ENCODE results near the gene VOPP1. TPM values are rescaled to one million over a fixed set of nuclear protein-coding genes. Genes with fewer than 3 reads are reported as not detected.

Gene VOPP1
- total RNA-seq, 1 experiment from 2014 or later: 30.3 TPM

DNA sequence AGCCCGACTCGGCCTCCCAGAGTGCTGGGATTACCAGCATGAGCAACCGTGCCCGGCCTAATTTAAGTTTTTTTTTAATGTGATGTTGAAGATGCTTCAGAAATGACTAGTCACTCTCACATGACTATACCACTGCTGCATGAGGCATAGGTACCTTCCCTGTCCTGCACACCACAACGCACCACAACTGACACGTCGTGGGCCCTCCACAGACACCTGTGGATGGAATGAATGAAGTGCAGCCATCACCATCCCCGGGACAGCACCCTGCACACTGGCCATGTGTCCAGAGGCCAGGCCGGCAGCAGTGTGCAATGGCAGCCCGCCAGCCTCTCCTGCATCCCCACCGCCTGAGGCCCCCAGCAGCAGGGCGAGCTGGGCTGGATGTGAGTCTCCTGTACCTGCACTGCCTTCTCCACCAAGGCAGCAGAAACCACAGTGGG is 55.1 kb downstream of the VOPP1 start:
- Histone ChIP-seq H3K36me3 (ENCODE audit: control insufficient read depth in 1 of 2, insufficient read depth in 2 of 2, low read length in 2 of 2) (peaks cover 2 to 3% of the 10 kb centered on the region in 2 experiments; a peak in 1 of 4 replicates), H3K27me3 (ENCODE audit: insufficient read depth, low read length) (no peaks in the 10 kb centered on the region), H3K27ac (ENCODE audit: low read depth, low read length) (no peak overlapping the region), H4K20me1 (ENCODE audit: insufficient read depth) (no peaks in the 10 kb centered on the region), H3K4me3 (replicated peaks in 1 of 2; ENCODE audit: low read depth in 1 of 2, low read length in 2 of 2) (no peak overlapping the region), H3K4me1 (ENCODE audit: control insufficient read depth in 1 of 2, insufficient read depth in 2 of 2, low read length in 2 of 2) (no peaks in the 10 kb centered on the region), H3K9me2 (ENCODE audit: insufficient read depth) (no peaks in the 10 kb centered on the region), H2AFZ (ENCODE audit: low read depth, low read length, poor library complexity, severe bottlenecking) (no peak overlapping the region), H3K4me2 (ENCODE audit: low read length) (no peak overlapping the region), H3K79me2 (ENCODE audit: insufficient read depth, low read length) (no peaks in the 10 kb centered on the region), H3K9me3 (ENCODE audit: control insufficient read depth in 1 of 2, insufficient read depth in 1 of 2, low read depth in 1 of 2, low read length in 2 of 2) (no peaks in the 10 kb centered on the region), H3K9ac (ENCODE audit: low read length) (no peak overlapping the region)
- RAD21 ChIA-PET (ENCODE audit: low non-redundant PET in 1 of 2, low total read pairs in 2 of 2, uncharacterized antibody in 2 of 2, unreplicated experiment in 2 of 2): no interaction called here
- CTCF ChIA-PET: no interaction called here
- ATAC-seq (no peak), DNase-seq (ENCODE audit: low read depth, low spot score) (no peak)
- POLR2A ChIA-PET: no interaction called here
- BruUV-seq (replicated peaks): no TSS peak
- intact Hi-C loops (cut with micrococcal nuclease): no loop called here
- TF ChIP-seq ZNF274 (IDR thresholded peaks at IDR 0.05; ENCODE audit: low read depth, low read length) (no peak), RAD21 (IDR thresholded peaks at IDR 0.05; ENCODE audit: low read depth) (no peak), YY1 (IDR thresholded peaks at IDR 0.05; ENCODE audit: extremely low read depth, insufficient replicate concordance, low read depth, low read length) (no peak)
- TF ChIP-seq, protein P1, sequence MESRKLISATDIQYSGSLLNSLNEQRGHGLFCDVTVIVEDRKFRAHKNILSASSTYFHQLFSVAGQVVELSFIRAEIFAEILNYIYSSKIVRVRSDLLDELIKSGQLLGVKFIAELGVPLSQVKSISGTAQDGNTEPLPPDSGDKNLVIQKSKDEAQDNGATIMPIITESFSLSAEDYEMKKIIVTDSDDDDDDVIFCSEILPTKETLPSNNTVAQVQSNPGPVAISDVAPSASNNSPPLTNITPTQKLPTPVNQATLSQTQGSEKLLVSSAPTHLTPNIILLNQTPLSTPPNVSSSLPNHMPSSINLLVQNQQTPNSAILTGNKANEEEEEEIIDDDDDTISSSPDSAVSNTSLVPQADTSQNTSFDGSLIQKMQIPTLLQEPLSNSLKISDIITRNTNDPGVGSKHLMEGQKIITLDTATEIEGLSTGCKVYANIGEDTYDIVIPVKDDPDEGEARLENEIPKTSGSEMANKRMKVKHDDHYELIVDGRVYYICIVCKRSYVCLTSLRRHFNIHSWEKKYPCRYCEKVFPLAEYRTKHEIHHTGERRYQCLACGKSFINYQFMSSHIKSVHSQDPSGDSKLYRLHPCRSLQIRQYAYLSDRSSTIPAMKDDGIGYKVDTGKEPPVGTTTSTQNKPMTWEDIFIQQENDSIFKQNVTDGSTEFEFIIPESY (IDR thresholded peaks at IDR 0.05; ENCODE audit: extremely low read depth, insufficient replicate concordance, low read length): no peak

DNA sequence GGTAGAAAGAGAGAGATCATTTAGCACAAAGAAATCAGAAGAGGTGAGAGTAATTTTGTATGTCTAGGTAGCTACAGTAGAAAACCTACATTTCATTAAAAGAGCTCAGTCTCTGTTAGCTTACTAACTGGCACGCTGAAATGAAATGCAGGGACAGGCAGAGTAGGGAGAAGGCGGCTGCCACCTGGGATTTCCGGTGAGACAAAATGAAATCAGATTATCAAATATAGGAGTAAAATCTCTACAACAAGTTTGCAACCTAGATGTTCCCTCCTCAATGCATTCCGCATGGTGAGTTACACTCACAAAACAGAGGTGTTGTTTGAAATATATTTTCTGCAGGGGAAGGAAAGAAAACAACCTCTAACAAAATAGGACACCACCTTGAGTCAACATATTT is 55.9 kb downstream of the VOPP1 start:
- CTCF ChIA-PET: no interaction called here
- RAD21 ChIA-PET (ENCODE audit: low non-redundant PET in 1 of 2, low total read pairs in 2 of 2, uncharacterized antibody in 2 of 2, unreplicated experiment in 2 of 2): no interaction called here
- no peaks in the 10 kb centered on the region for H3K27me3 ChIP-seq (ENCODE audit: insufficient read depth, low read length)
- ATAC-seq (no peak), DNase-seq (ENCODE audit: low read depth, low spot score) (no peak)
- no peak overlapping the region for H3K4me3 ChIP-seq (replicated peaks in 1 of 2; ENCODE audit: low read depth in 1 of 2, low read length in 2 of 2)
- no TSS peak for BruUV-seq (replicated peaks)
- intact Hi-C loops (cut with micrococcal nuclease): no loop called here
- no peaks in the 10 kb centered on the region for H3K4me1 ChIP-seq (ENCODE audit: control insufficient read depth in 1 of 2, insufficient read depth in 2 of 2, low read length in 2 of 2)
- no peaks in the 10 kb centered on the region for H4K20me1 ChIP-seq (ENCODE audit: insufficient read depth)
- no peaks in the 10 kb centered on the region for H3K9me3 ChIP-seq (ENCODE audit: control insufficient read depth in 1 of 2, insufficient read depth in 1 of 2, low read depth in 1 of 2, low read length in 2 of 2)
- POLR2A ChIA-PET: no interaction called here
- H3K27ac ChIP-seq (ENCODE audit: low read depth, low read length): no peak overlapping the region
- no peak overlapping the region for H2AFZ ChIP-seq (ENCODE audit: low read depth, low read length, poor library complexity, severe bottlenecking)
- H3K9ac ChIP-seq (ENCODE audit: low read length): no peak overlapping the region
- TF ChIP-seq EGR1 (IDR thresholded peaks at IDR 0.05; ENCODE audit: low read depth): no peak
- no peak for TF ChIP-seq TCF7L2 (IDR thresholded peaks at IDR 0.05; ENCODE audit: borderline replicate concordance, extremely low read depth, insufficient read depth, insufficient read length)
- no peak for TF ChIP-seq SRF (IDR thresholded peaks at IDR 0.05; ENCODE audit: low read depth)
- TF ChIP-seq, protein P2, sequence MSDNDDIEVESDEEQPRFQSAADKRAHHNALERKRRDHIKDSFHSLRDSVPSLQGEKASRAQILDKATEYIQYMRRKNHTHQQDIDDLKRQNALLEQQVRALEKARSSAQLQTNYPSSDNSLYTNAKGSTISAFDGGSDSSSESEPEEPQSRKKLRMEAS (IDR thresholded peaks at IDR 0.05): no peak
- TF ChIP-seq SP1 (IDR thresholded peaks at IDR 0.05; ENCODE audit: low read depth): no peak
- TF ChIP-seq SIN3A (IDR thresholded peaks at IDR 0.05; ENCODE audit: low read depth): no peak
- H3K9me2 ChIP-seq (ENCODE audit: insufficient read depth): no peaks in the 10 kb centered on the region
- H3K36me3 ChIP-seq (ENCODE audit: control insufficient read depth in 1 of 2, insufficient read depth in 2 of 2, low read length in 2 of 2): peaks cover 2 to 3% of the 10 kb centered on the region in 2 experiments; a peak in 1 of 4 replicates
- H3K4me2 ChIP-seq (ENCODE audit: low read length): no peak overlapping the region
- no peaks in the 10 kb centered on the region for H3K79me2 ChIP-seq (ENCODE audit: insufficient read depth, low read length)

Data from HCT116 (cell line).